Measurements from ENCODE around the gene VPS36. TPM values are rescaled to one million over a fixed set of nuclear protein-coding genes. Genes with fewer than 3 reads are reported as not detected.

The VPS36 gene
- polyA plus RNA-seq, 2 of the 4 experiments (the other 2 are of a cell fraction), result 12.6 to 23.1 TPM

- no peak for TF ChIP-seq HDAC2 (IDR thresholded peaks at IDR 0.05)
Observed at GRCh38 chr13:52452470-52452869, 2.0 kb upstream of the VPS36 start (continued).

- 83% methylated on average over 23 of the region's 24 CpGs for WGBS (ENCODE audit: missing lambda C conversion rate)
- TF ChIP-seq NPAS2 (CRISPR knock-in tag; IDR thresholded peaks at IDR 0.05; ENCODE audit: borderline replicate concordance) (no peak), HOXB13 (CRISPR knock-in tag; IDR thresholded peaks at IDR 0.05; ENCODE audit: low read depth) (no peak), KDM5A (IDR thresholded peaks at IDR 0.05) (no peak), SMC3 (IDR thresholded peaks at IDR 0.05) (no peak), POLR2AphosphoS2 (conservative IDR thresholded peaks at IDR 0.05; ENCODE audit: low read length) (no peak), HOXA7 (CRISPR knock-in tag; IDR thresholded peaks at IDR 0.05) (no peak)
- ChIA-PET CTCF (interaction anchor here (0.6 to 7.0 kb wide), 45 partner anchors 9 to 357 kb away, joined by 3 to 115 read pairs (median 5); partner anchors contain the start of genes SUGT1 and THSD1), POLR2A (interaction anchor here (0.6 to 1.9 kb wide), 5 partner anchors 23 to 364 kb away, joined by 4 to 18 read pairs (median 8); no protein-coding TSS in a partner anchor)
- peak overlapping the region; percentile 87 for H3K4me2 ChIP-seq
- H3K4me1 ChIP-seq, result peaks cover 28% of the 10 kb centered on the region; the same call in 2 of the 3 replicates
- 0 out of 6 replicates have a peak overlapping the region, but pooled peaks of 1 of the 2 experiments have one; percentile 34 for H3K27ac ChIP-seq
- H3K4me3 ChIP-seq, result peak overlapping the region; percentile 83; the same call in 1 of the 3 replicates
- no peak for FAIRE-seq
- H3K9me3 ChIP-seq, result no peaks in the 10 kb centered on the region
- DNase-seq (ENCODE audit: low read depth in 1 of 2, low spot score in 1 of 2), result no peak
- no peak for ATAC-seq
Observed at GRCh38 chr13:52451135-52451804, 836 bp upstream of the VPS36 start.

DNA sequence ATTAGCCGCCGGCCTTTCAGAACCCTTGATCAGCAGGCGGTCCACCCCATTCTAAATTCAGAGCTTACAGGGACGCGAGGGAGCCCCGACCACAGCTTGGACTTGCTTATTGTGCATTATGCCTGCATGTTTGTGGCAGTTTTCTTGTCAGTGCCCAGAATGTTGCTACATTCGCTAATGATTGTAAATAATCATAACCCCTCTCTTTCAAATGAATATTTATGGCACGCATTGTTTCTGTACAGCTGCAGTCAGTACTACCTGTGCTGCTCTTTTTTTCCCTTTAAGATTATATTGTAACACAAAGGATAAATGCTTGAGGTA is 321 bp upstream of the VPS36 start:
- peak overlapping the region; percentile 83; the same call in 1 of the 3 replicates for H3K4me3 ChIP-seq
- peak overlapping the region in 1 of 2 experiments; percentile 34; a peak in 2 of 6 replicates for H3K27ac ChIP-seq
- ATAC-seq (no peak), FAIRE-seq (no peak), DNase-seq (ENCODE audit: low read depth in 1 of 2, low spot score in 1 of 2) (no peak)
- WGBS (ENCODE audit: missing lambda C conversion rate), result under 1% methylated on average over 8 of the region's 8 CpGs
- ChIA-PET CTCF (interaction anchor here (0.6 to 7.0 kb wide), 44 partner anchors 9 to 357 kb away, joined by 3 to 115 read pairs (median 5); partner anchors contain the start of genes SUGT1 and THSD1), POLR2A (interaction anchor here (0.6 to 1.9 kb wide), 5 partner anchors 22 to 110 kb away, joined by 4 to 18 read pairs (median 8); partner anchors contain the start of gene THSD1)
- peak overlapping the region; percentile 87 for H3K4me2 ChIP-seq
- H3K9me3 ChIP-seq, result no peaks in the 10 kb centered on the region
- no peak for TF ChIP-seq RAD21 (conservative IDR thresholded peaks at IDR 0.05 in 1 of 2, IDR thresholded peaks at IDR 0.05 in 1 of 2)
- TF ChIP-seq HOXB5 (CRISPR knock-in tag; IDR thresholded peaks at IDR 0.05), result no peak
- TF ChIP-seq MAFK (IDR thresholded peaks at IDR 0.05; ENCODE audit: partially characterized antibody), result peak; percentile 3
- H3K4me1 ChIP-seq, result peaks cover 28% of the 10 kb centered on the region; the same call in 2 of the 3 replicates

- FAIRE-seq (no peak), DNase-seq (ENCODE audit: low read depth in 1 of 2, low spot score in 1 of 2) (no peak), ATAC-seq (no peak)
- ChIA-PET POLR2A (interaction anchor here (0.8 to 1.9 kb wide), 6 partner anchors 10 to 106 kb away, joined by 3 to 18 read pairs (median 8); partner anchors contain the start of gene THSD1), CTCF (interaction anchor here (0.8 to 7.0 kb wide), 19 partner anchors 8 to 248 kb away, joined by 3 to 115 read pairs (median 12); partner anchors contain the start of gene THSD1)
- Histone ChIP-seq H3K4me1 (peaks cover 28% of the 10 kb centered on the region; the same call in 2 of the 3 replicates), H3K4me2 (peak overlapping the region; percentile 88), H3K27ac (peak overlapping the region; percentile 98 to 99), H3K4me3 (peak overlapping the region; percentile 83), H3K9me3 (no peaks in the 10 kb centered on the region)
- TF ChIP-seq MYC (IDR thresholded peaks at IDR 0.05; ENCODE audit: borderline replicate concordance, low read length) (no peak), ZSCAN20 (CRISPR knock-in tag; IDR thresholded peaks at IDR 0.05) (no peak), ATOH8 (CRISPR knock-in tag; IDR thresholded peaks at IDR 0.05; ENCODE audit: low read depth) (no peak), POLR2AphosphoS2 (conservative IDR thresholded peaks at IDR 0.05; ENCODE audit: low read length) (no peak), NFE2L2 (conservative IDR thresholded peaks at IDR 0.05; ENCODE audit: low read length) (no peak), RCOR1 (IDR thresholded peaks at IDR 0.05; ENCODE audit: low read depth, low read length) (no peak), EHF (CRISPR knock-in tag; IDR thresholded peaks at IDR 0.05) (no peak), PHF8 (IDR thresholded peaks at IDR 0.05; ENCODE audit: borderline replicate concordance, low read depth) (no peak), TFCP2L1 (CRISPR knock-in tag; IDR thresholded peaks at IDR 0.05) (no peak), ZNF302 (CRISPR knock-in tag; IDR thresholded peaks at IDR 0.05) (no peak), NR3C1 (IDR thresholded peaks at IDR 0.05) (no peak), REST (IDR thresholded peaks at IDR 0.05) (no peak), RARB (CRISPR knock-in tag; IDR thresholded peaks at IDR 0.05) (no peak), JUNB (IDR thresholded peaks at IDR 0.05) (no peak), TP53 (CRISPR knock-in tag; IDR thresholded peaks at IDR 0.05) (no peak), BHLHE40 (IDR thresholded peaks at IDR 0.05; ENCODE audit: low read depth, low read length) (no peak), ESRRA (IDR thresholded peaks at IDR 0.05; ENCODE audit: borderline replicate concordance, low read length) (no peak), RAD21 (conservative IDR thresholded peaks at IDR 0.05 in 1 of 2, IDR thresholded peaks at IDR 0.05 in 1 of 2) (no peak)
- 3% methylated on average over 10 of the region's 10 CpGs for WGBS (ENCODE audit: missing lambda C conversion rate)
Observed at GRCh38 chr13:52449331-52450011, 963 bp downstream of the VPS36 start.

Measured in A549 (cell line).